ENCODE results near the gene MIOS.
"Not testable (repeated sequence)": the region's sequence is repeated elsewhere in the genome, so short reads cannot be mapped to it uniquely, and the experiment has no call there.

The MIOS gene

DNA sequence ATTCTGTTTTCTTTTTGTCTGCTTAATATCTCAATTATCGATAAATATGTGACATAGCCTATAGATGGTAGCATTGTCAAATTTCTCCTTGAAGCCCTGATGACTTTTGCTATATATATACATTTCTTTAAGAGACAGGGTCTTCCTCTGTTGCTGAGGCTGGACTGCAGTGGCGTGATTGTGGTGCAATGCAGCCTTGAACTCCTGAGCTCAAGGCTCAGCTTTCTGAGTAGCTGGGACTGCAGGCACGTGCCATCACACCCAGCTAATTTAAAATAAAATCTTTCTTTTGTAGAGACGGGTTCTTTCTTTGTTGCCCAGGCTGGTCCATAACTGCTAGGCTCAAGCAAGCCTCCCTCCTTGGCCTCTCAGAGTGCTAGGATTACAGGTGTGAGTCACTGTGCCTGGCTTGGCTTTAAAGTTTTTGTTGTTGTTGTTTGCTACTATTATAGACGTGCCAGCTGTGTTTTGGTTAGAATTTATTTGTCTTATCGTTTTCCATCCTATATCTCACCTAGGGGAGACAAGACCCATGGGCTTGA lies 80.9 kb downstream of the MIOS start:
- no peak for DNase-seq (ENCODE audit: low read depth in 2 of 2)

DNA sequence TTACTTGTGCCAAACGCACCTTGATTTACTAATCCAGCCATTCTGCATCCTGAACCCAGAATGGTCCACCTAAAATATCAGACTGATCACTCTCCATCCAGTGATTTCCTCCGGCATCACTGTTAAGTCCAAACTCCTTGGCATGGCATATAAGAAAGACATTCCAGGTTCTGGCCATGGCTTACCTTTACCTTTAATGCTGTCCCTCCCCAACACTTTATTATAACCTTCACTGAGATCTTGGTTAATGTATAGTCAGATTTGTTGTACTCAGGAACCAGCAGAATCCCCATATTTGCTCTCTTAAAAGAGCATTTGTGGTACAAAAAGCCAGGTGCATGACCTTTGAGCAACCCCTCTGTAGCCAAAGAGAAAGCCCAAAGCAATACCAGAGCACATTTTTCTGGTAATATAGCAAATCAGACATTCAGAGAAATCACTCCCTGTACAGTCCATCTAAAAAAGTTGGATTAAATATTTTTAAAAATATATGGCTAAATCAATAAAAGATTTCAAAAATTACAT lies 84.1 kb downstream of the MIOS start:
- DNase-seq (ENCODE audit: low read depth in 2 of 2) = no peak

DNA sequence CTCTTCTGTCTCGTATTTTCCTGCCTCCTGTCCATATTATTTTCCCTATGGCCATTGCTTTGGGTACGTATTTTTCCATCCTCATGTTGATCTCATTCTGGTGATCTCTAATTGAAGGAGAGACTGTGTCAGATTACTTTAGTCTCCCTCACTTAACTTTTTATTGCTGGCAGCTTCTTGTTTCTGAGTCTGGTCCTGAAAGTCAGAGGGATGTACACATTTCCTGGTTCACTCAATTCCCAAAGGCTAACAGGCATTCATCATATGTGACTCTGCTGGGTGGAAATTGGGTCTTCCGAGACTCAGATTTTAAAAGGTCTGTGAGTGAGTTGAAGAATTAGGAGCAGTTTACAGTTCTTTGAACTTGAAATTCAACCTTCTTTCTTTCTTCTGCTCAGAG lies 84.8 kb downstream of the MIOS start:
- no peak for DNase-seq (ENCODE audit: low read depth in 2 of 2)

- DNase-seq (ENCODE audit: low read depth in 2 of 2) = no peak
Measured at GRCh38 chr7:7652798-7653540, 86.3 kb downstream of the MIOS start.

GRCh38 chr7:7653593-7654187 lies 87.0 kb downstream of the MIOS start:
- DNase-seq (ENCODE audit: low read depth in 2 of 2) = no peak

GRCh38 chr7:7654964-7655715 lies 88.5 kb downstream of the MIOS start:
- DNase-seq (ENCODE audit: low read depth in 2 of 2) = no peak

DNA sequence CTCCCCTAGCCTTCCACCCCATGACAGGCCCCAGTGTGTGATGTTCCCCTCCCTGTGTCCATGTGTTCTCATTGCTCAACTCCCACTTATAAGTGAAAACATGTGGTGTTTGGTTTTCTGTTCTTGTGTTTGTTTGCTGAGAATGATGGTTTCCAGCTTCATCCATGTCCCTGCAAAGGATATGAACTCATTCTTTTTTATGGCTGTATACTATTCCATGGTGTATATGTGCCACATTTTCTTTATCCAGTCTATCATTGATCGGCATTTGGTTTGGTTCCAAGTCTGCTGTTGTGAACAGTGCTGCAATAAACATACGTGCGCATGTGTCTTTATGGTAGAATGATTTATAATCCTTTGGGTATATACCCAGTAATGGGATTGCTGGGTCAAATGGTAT lies 89.8 kb downstream of the MIOS start:
- DNase-seq (ENCODE audit: low read depth in 2 of 2) = not testable (repeated sequence)

All from stimulated activated CD8-positive, alpha-beta memory T cell treated with anti-CD3 and anti-CD28 coated beads, Interleukin-15, amount 100 ng/mL, for 4 hours (primary cell).